GM18505 (cell line): ENCODE data around the gene SMIM7.

Experiments
- ATAC-seq: cut with Tn5 transposase; IDR thresholded peaks from one replicate; pipeline ENCODE4 v1.9.1; 2021; ENCODE audit not compliant: unreplicated experiment
- POLR2A ChIP-seq: IDR thresholded peaks from 4 replicates; pipeline ENCODE4 v1.6.1; 2011; ENCODE audit warnings: borderline replicate concordance; ENCODE audit not compliant: insufficient read depth, insufficient read length; ENCODE audit errors: extremely low read depth

SMIM7 gene

GRCh38 chr19:16620584-16620983, 39.4 kb downstream of the SMIM7 start:
- no peak for TF ChIP-seq POLR2A
- ATAC-seq, result no peak

DNA sequence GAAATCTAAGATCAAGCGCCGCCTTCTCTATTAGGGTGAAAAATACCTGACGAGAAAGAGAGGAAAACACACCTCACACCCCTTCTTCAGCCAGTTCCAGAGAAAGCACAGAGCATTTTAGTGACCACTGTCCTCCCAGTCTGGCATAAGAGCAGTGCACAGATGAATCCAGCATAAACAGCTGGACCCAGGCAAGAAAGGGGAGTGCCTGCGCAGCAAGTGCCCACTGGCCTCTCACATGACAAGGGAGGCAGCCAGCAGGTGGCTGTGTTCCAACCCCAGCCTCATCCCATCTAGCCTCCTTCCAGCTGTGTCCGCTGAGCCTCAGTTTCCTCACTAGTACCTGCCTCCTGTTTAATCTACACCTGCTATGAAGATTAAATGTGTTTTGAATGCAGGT, 39.9 kb downstream of the SMIM7 start:
- ATAC-seq, result no peak
- TF ChIP-seq POLR2A, result no peak

- no peak for ATAC-seq
Observed at GRCh38 chr19:16619457-16619856, 40.5 kb downstream of the SMIM7 start.

GRCh38 chr19:16618248-16618647, 41.7 kb downstream of the SMIM7 start:
- TF ChIP-seq POLR2A, result no peak
- ATAC-seq, result no peak

More at GRCh38 chr19:16619457-16619856, 40.5 kb downstream of the SMIM7 start:
- no peak for TF ChIP-seq POLR2A

GRCh38 chr19:16615808-16616207, 44.1 kb downstream of the SMIM7 start:
- ATAC-seq, result no peak
- no peak for TF ChIP-seq POLR2A

- TF ChIP-seq POLR2A, result no peak
- no peak for ATAC-seq
Observed at GRCh38 chr19:16614941-16615340, 45.0 kb downstream of the SMIM7 start.

- no peak for TF ChIP-seq POLR2A
- no peak for ATAC-seq
Observed at GRCh38 chr19:16613841-16614240, 46.1 kb downstream of the SMIM7 start.

GRCh38 chr19:16612636-16613035, 47.3 kb downstream of the SMIM7 start:
- no peak for TF ChIP-seq POLR2A
- no peak for ATAC-seq

DNA sequence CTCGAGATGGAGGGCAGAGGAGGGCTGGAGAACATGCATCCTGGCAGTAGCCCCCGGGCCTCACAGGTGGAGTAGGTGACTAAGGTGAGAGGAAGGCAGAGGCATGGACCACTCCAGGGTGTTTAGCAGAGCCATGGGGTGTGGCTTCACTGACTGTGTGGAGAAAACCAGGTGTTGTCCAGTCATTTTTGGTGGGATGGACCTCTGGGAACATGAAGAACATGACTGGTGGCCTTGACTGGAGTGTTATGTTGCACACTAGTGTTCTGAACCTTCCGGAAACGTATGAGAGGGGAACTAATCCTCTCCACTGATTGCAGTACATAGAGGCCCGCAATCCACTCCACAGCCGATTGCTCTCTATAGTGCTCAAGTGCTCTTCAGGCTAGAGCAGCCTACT, 48.8 kb downstream of the SMIM7 start:
- no peak for ATAC-seq
- no peak for TF ChIP-seq POLR2A

- no peak for TF ChIP-seq POLR2A
- no peak for ATAC-seq
Observed at GRCh38 chr19:16609511-16610200, 50.3 kb downstream of the SMIM7 start.

DNA sequence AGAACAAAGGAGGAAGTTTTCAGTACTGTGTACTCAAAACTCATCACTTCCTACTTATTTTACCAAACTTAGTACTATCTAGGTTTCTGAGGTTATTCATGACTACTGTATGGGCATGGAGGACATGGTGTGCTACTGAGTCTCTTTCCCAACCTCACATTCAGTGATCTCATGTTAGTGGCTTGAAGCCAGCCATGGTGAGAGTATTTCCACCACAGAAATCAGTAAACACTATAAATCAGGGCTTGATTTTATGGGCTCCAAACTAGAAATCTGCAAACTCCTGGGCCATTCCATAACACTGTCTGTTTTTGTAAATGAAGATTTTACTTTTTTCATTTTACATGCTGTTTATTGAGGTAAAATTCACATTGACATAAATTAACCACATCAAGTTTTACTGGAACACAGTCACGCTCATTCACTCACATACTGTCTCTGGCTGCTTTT, 51.6 kb downstream of the SMIM7 start:
- TF ChIP-seq POLR2A, result no peak

DNA sequence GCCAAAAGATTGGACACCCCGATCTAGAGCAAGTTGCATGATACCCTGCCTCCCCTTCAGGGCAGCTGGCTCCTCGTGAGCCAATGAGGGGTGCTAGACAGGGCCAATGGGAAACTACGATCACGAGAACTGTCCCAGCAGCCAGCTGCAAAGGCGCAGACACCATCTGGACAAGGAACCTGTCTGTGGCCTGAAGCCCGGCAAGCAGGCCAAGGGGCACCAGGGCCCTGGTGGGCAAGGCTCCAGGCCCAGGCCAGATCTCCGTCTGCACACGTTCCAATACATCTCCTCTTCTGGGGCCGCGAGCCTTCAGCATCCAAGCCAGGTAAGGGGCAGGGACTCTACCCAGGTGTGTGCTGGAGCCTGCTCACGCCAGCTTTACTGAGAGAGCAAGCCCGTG, 52.1 kb downstream of the SMIM7 start:
- ATAC-seq, result no peak
- no peak for TF ChIP-seq POLR2A

More for the DNA sequence above, 51.6 kb downstream of the SMIM7 start:
- ATAC-seq, result no peak

GRCh38 chr19:16605553-16605994, 54.4 kb downstream of the SMIM7 start:
- no peak for TF ChIP-seq POLR2A
- ATAC-seq, result no peak

DNA sequence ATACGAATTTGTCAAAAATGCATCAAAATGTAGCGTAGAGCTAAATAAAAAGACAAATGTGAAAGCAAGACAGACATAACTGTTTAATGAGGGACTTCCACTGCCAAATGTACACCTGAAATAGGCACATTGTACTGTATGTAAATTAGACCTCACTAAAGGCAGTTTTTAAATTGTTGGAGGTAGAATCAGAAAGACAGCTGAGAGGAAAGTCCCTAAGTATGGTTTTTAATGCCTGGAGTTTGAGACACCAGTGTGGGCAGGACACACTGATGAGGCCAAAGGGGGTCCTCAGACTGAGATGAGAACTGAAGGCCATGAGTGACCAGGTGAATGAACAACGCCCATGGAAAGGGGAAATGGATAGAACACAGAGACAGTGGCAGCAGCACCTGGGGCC, 54.8 kb downstream of the SMIM7 start:
- no peak for TF ChIP-seq POLR2A
- ATAC-seq, result no peak
